ENCODE results near the gene BLZF1. TPM values are rescaled to one million over a fixed set of nuclear protein-coding genes. Genes with fewer than 3 reads are reported as not detected.
"Not testable (repeated sequence)": the region's sequence is repeated elsewhere in the genome, so short reads cannot be mapped to it uniquely, and the experiment has no call there.

The BLZF1 gene
- total RNA-seq = 16.8 and 21.8 TPM in 2 replicates

GRCh38 chr1:169367686-169368405 lies at the start of gene BLZF1, which contains the start of gene NME7:
Gene BLZF1, plus strand, starts transcription at chr1:169368195. Its CDS starts 1,328 bp downstream, at chr1:169369523.
Gene NME7, minus strand, starts transcription at chr1:169367797. Its CDS starts 87 bp downstream, at chr1:169367710.
- DNase-seq (ENCODE audit: extremely low read depth, low read depth, low spot score) = peak; percentile 87

DNA sequence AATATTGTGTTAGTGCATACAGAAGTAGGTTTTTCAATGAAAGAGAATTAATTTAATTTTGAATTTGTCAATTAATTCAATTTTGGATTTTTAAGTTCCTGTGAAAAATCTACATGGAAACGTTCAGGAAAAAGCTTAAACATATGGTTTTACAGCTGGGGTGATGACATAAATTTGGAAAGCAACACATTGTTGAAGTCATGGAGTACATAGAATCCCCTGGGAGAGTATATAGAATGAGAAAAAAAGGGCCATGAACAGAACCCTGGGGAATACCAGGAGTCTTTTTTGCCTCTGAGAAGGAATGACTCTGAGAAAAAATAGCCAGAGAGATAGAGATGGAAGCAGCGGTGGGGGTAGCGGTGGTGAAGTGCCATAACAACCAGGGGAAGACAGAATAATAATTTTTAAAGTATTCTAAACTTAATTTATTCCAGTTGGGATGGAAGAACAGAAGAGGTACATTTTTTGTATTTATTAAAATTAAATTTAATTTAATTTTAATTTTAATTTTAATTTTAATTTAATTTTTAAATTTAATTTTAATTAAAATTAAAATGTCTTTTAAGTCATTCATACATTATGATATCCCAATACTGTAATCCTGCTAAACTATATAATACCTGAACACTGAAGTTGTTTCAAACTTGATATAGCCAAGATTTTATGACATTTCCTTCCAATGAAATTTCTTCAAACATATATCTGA lies 49.3 kb upstream of the BLZF1 start:
- DNase-seq (ENCODE audit: extremely low read depth, low read depth, low spot score) = no peak

DNA sequence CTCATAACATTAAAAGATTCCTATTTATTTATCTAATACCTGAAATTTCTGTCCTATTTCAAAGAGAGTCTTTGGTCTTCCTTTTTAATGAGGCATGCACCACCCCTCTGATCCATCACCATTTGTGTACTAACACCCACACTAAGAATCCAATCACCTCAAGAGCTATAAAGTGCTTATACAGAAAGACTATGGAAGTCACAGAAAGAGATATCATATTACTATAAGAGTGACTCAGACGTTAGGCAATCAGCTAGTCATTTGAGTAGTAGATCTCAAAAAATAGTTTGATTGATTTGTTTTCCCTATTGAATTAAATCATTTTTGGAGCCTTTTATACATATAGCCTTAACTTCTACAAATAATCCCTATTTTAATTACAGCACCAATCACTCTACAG lies 46.5 kb upstream of the BLZF1 start:
- DNase-seq (ENCODE audit: extremely low read depth, low read depth, low spot score) = no peak

- DNase-seq (ENCODE audit: extremely low read depth, low read depth, low spot score) = no peak
Observed at GRCh38 chr1:169322138-169322537, 45.9 kb upstream of the BLZF1 start.

DNA sequence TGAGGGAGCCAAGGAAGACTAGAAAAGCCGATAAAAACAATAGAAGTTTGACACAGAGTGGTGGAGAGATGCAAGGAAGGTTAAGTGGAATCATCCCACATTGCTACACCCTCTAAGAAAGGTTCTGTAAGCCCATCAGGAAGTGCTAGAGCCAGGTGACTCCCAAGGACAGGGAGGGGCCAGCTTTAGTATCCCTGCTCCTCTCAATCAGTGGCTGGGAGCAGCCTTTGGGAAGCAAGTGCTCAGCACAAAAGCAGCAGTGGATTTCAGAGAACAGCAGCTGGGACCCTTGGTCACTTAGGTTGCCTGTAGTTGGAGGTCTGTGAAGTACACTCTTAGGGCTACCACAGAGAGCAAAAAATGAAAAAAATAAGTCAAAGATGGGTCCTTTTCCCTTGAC lies 42.9 kb upstream of the BLZF1 start:
- no peak for DNase-seq (ENCODE audit: extremely low read depth, low read depth, low spot score)

GRCh38 chr1:169326261-169326955 lies 41.6 kb upstream of the BLZF1 start:
- no peak for DNase-seq (ENCODE audit: extremely low read depth, low read depth, low spot score)

DNA sequence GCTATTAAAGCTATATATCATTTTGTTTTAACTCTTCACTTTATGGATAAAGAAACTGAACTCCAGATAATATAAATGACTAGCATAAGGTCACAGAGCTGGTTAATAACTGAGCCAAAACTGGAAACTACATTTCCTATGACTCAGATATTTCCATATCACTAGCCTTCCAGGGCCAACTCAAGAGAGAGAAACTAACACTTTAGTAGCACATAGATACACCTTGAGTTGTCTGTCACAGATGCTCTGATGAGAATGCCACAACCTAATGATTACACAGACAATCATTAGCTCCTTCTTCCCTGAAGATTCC lies 41.1 kb upstream of the BLZF1 start:
- peak; percentile 39 for DNase-seq (ENCODE audit: extremely low read depth, low read depth, low spot score)

DNA sequence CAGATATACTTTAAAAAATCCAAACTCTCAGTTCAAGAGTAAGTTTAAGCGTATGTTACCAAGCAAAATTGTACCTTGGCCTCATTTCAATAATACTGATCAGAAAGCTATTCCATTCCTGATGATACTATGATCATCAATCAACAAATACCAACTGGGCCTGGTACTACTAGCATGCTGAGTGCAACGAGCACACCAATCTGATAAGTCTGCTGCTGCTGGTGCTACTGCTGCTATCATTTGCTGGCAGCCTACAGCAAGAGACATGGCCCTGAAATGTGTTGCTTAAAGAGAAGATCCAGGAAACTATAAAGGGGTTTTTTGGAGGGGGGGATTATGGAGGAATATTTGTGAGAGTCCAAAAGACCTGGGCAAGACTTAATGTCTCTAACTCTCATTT lies 40.1 kb upstream of the BLZF1 start:
- DNase-seq (ENCODE audit: extremely low read depth, low read depth, low spot score) = no peak

- DNase-seq (ENCODE audit: extremely low read depth, low read depth, low spot score) = no peak
Observed at GRCh38 chr1:169329383-169329782, 38.6 kb upstream of the BLZF1 start.

- DNase-seq (ENCODE audit: extremely low read depth, low read depth, low spot score) = no peak
Observed at GRCh38 chr1:169330927-169331326, 37.1 kb upstream of the BLZF1 start.

GRCh38 chr1:169334727-169335126 lies 33.3 kb upstream of the BLZF1 start:
- DNase-seq (ENCODE audit: extremely low read depth, low read depth, low spot score) = not testable (repeated sequence)

GRCh38 chr1:169336947-169337715 lies 30.9 kb upstream of the BLZF1 start:
- not testable (repeated sequence) for DNase-seq (ENCODE audit: extremely low read depth, low read depth, low spot score)

DNA sequence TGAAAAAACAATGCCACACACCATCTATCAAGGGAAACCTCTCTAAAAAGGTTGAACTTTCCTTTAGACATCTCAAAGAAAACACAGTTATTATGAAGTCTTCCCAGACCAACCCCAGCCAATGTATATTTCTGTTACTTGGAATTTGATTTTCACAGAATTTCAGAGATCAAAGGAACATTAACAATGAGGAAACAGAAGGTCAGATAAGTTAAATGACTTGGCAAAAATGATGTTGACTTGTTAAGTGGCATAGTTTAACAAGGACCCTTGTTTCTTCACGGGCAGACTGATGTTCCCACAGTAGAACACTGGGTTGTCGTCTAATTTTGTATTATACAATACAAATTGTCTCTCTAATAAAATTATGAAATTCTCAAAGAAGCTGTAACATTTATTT lies 29.4 kb upstream of the BLZF1 start:
- no peak for DNase-seq (ENCODE audit: extremely low read depth, low read depth, low spot score)

DNA sequence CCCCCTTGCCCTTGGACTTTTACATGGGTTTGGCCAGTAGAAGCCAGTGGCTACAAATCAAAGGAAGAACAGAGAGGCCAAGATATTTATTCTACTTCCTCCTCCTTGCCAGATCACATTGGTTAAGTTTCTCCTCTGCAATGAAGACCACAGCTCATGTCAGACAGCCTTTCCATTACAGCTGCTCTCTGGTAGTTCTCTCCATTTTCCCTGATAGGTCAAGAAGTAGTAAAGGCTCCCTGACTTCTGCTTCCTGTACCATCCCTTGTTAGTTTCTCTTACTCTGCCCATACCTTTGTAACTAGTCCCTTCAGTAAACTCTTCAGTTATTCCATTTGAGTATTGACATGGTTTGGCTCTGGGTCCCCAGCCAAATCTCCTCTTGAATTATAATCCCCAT lies 28.2 kb upstream of the BLZF1 start:
- no peak for DNase-seq (ENCODE audit: extremely low read depth, low read depth, low spot score)

- no peak for DNase-seq (ENCODE audit: extremely low read depth, low read depth, low spot score)
Observed at GRCh38 chr1:169340882-169341281, 27.1 kb upstream of the BLZF1 start.

GRCh38 chr1:169342096-169342495 lies 25.9 kb upstream of the BLZF1 start:
- DNase-seq (ENCODE audit: extremely low read depth, low read depth, low spot score) = not testable (repeated sequence)

GRCh38 chr1:169345511-169345910 lies 22.5 kb upstream of the BLZF1 start:
- DNase-seq (ENCODE audit: extremely low read depth, low read depth, low spot score) = no peak

- no peak for DNase-seq (ENCODE audit: extremely low read depth, low read depth, low spot score)
Observed at GRCh38 chr1:169346036-169346589, 21.9 kb upstream of the BLZF1 start.

DNA sequence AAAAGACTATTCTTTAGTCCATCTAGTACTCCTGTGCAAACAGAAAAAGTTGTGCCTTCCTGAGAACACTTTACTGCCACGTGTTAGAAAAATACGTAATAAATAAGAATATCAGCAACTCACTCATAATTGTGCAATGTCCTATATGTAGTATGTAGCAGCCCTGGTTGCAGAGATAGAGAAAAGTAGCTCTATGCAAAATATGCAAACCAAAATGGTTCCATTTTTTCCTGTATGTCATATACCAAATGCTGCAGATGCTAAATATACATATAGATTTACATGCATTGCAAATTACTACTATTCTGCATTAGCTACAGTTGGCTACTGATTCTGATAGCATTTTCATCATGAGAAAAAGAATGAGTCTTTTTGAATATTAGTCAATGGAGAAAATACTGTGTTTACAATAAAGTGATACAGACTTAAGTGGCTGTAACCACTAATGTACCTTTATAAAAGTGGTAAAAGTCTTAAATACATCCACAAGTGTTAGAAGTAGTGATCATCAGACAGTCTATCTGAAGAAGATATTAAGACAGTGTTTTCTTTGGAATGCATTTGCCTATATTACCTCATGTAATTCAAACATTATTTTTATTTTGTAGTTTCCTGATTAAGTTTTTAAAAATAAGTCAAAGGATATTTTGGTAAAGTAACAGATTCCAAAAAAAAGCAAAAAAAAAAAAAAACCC lies 20.2 kb upstream of the BLZF1 start:
- DNase-seq (ENCODE audit: extremely low read depth, low read depth, low spot score) = no peak

DNA sequence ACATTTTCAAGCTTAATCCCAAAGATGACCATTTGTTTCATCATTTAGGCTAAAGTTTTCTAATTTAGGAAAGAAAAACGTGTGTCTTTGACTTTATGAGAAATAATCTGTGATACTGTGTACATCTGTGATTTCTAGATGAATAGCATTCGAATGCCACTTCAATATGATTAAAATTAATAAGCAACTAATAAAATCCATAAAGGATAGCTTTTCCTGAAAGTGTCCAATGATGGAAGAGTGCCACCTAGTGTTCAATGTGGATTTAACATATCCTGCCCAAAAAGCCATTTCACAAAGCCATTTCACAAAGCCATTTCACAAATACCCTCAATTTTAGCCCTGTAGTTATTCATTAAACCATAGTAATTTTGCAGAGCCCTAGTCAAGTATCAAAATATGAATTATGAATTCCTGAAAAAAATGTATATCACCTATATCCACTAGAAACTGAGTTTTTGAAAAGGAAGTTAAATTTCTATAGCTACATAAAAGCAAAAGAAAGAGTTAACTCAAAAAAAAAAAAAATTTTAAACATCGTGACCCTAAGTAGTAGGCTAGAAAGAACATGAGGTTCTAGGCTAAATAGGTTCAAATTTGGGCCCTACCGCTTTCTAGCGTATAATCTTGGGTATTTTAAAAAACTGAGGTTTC lies 19.5 kb upstream of the BLZF1 start:
- DNase-seq (ENCODE audit: extremely low read depth, low read depth, low spot score) = no peak
